HG03045 (cell line): ENCODE data around the gene ALX3.

Experiments used
- ATAC-seq: cut with Tn5 transposase; IDR thresholded peaks from one replicate; pipeline ENCODE4 v1.9.1; 2021; ENCODE audit warnings: mild to moderate bottlenecking, moderate library complexity; ENCODE audit not compliant: unreplicated experiment

ALX3 gene

GRCh38 chr1:110067479-110067892 is 3.0 kb downstream of the ALX3 start:
- no peak for ATAC-seq

- no peak for ATAC-seq
Observed at GRCh38 chr1:110065841-110066240, 4.6 kb downstream of the ALX3 start.

GRCh38 chr1:110064576-110065337 is 5.7 kb downstream of the ALX3 start:
- ATAC-seq: no peak

- ATAC-seq: no peak
Observed at GRCh38 chr1:110063781-110064180, 6.7 kb downstream of the ALX3 start.

- ATAC-seq: no peak
Observed at GRCh38 chr1:110062612-110063011, 7.9 kb downstream of the ALX3 start.

- ATAC-seq: no peak
Observed at GRCh38 chr1:110061341-110061740, 9.1 kb downstream of the ALX3 start.

GRCh38 chr1:110060662-110061060 is 9.8 kb downstream of the ALX3 start:
- ATAC-seq: no peak

GRCh38 chr1:110060034-110060661 is 10.3 kb downstream of the ALX3 start:
- no peak for ATAC-seq

- ATAC-seq: no peak
Observed at GRCh38 chr1:110059133-110059863, 11.2 kb downstream of the ALX3 start.

- no peak for ATAC-seq
Observed at GRCh38 chr1:110058591-110058990, 11.9 kb downstream of the ALX3 start.

GRCh38 chr1:110057963-110058518 is 12.4 kb downstream of the ALX3 start:
- no peak for ATAC-seq

- ATAC-seq: no peak
Observed at GRCh38 chr1:110056776-110057175, 13.7 kb downstream of the ALX3 start.

- no peak for ATAC-seq
Observed at GRCh38 chr1:110056285-110056683, 14.2 kb downstream of the ALX3 start.

GRCh38 chr1:110055493-110056284 is 14.8 kb downstream of the ALX3 start:
- ATAC-seq: no peak

GRCh38 chr1:110053552-110054428 is 16.7 kb downstream of the ALX3 start:
- ATAC-seq: no peak

- ATAC-seq: no peak
Observed at GRCh38 chr1:110051262-110051648, 19.2 kb downstream of the ALX3 start.

GRCh38 chr1:110050602-110051261 is 19.7 kb downstream of the ALX3 start:
- ATAC-seq: no peak

- ATAC-seq: no peak
Observed at GRCh38 chr1:110049801-110050601, 20.5 kb downstream of the ALX3 start.
